Germinal center (tissue), 1 donor: Measurements from ENCODE around the gene ADAMTS16.

Experiments
- DNase-seq: peaks from one replicate; pipeline ENCODE4 v3.0.0; 2012; ENCODE audit warnings: mixed read lengths, low spot score

Gene ADAMTS16

GRCh38 chr5:5316334-5316733 is 176.2 kb downstream of the ADAMTS16 start:
- DNase-seq, result no peak

GRCh38 chr5:5317976-5318375 is 177.8 kb downstream of the ADAMTS16 start:
- DNase-seq, result no peak

GRCh38 chr5:5318426-5319190 is 178.5 kb downstream of the ADAMTS16 start:
- no peak for DNase-seq

GRCh38 chr5:5320062-5320805 is 180.1 kb downstream of the ADAMTS16 start:
- no peak for DNase-seq

GRCh38 chr5:5321137-5321536 is 181.0 kb downstream of the ADAMTS16 start:
- no peak for DNase-seq

- no peak for DNase-seq
Measured at GRCh38 chr5:5323551-5323950, 183.4 kb downstream of the ADAMTS16 start.

GRCh38 chr5:5326115-5326758 is 186.1 kb downstream of the ADAMTS16 start:
- DNase-seq, result no peak

GRCh38 chr5:5327126-5327525 is 187.0 kb downstream of the ADAMTS16 start:
- DNase-seq, result no peak

- DNase-seq, result no peak
Measured at GRCh38 chr5:5330728-5331452, 190.8 kb downstream of the ADAMTS16 start.

GRCh38 chr5:5331848-5332247 is 191.7 kb downstream of the ADAMTS16 start:
- no peak for DNase-seq

GRCh38 chr5:5332287-5332686 is 192.2 kb downstream of the ADAMTS16 start:
- no peak for DNase-seq

- DNase-seq, result no peak
Measured at GRCh38 chr5:5335107-5335506, 195.0 kb downstream of the ADAMTS16 start.

GRCh38 chr5:5335700-5336264 is 195.7 kb downstream of the ADAMTS16 start:
- no peak for DNase-seq

GRCh38 chr5:5339257-5339656 is 199.1 kb downstream of the ADAMTS16 start:
- no peak for DNase-seq

GRCh38 chr5:5340206-5340729 is 200.1 kb downstream of the ADAMTS16 start:
- DNase-seq, result no peak

- DNase-seq, result no peak
Measured at GRCh38 chr5:5341531-5342292, 201.6 kb downstream of the ADAMTS16 start.

GRCh38 chr5:5342784-5343183 is 202.7 kb downstream of the ADAMTS16 start:
- no peak for DNase-seq

GRCh38 chr5:5343568-5343967 is 203.4 kb downstream of the ADAMTS16 start:
- no peak for DNase-seq

GRCh38 chr5:5344051-5344571 is 204.0 kb downstream of the ADAMTS16 start:
- no peak for DNase-seq

- DNase-seq, result no peak
Measured at GRCh38 chr5:5344606-5345005, 204.5 kb downstream of the ADAMTS16 start.

- DNase-seq, result no peak
Measured at GRCh38 chr5:5347442-5347841, 207.3 kb downstream of the ADAMTS16 start.
